ENCODE data around the gene IFT88.

GRCh38 chr13:20686167-20686566 is 119.2 kb downstream of the IFT88 start:
- no peak for TF ChIP-seq CTCF (IDR thresholded peaks at IDR 0.05; ENCODE audit: control extremely low read depth in 1 of 3, insufficient read depth in 1 of 3, low read depth in 1 of 3, low read length in 3 of 3)
- TF ChIP-seq, protein P1, sequence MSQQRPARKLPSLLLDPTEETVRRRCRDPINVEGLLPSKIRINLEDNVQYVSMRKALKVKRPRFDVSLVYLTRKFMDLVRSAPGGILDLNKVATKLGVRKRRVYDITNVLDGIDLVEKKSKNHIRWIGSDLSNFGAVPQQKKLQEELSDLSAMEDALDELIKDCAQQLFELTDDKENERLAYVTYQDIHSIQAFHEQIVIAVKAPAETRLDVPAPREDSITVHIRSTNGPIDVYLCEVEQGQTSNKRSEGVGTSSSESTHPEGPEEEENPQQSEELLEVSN (IDR thresholded peaks at IDR 0.05) = no peak
- TF ChIP-seq EZH2 (IDR thresholded peaks at IDR 0.05; ENCODE audit: low read depth, low read length, severe bottlenecking) = no peak
- TF ChIP-seq POLR2AphosphoS5 (IDR thresholded peaks at IDR 0.05; ENCODE audit: low read depth, low read length) = no peak
- no peak for TF ChIP-seq GABPA (IDR thresholded peaks at IDR 0.05; ENCODE audit: borderline replicate concordance, insufficient read depth, low read length)
- TF ChIP-seq EGR1 (IDR thresholded peaks at IDR 0.05; ENCODE audit: borderline replicate concordance, low read depth, low read length) = no peak
- TF ChIP-seq SP1 (IDR thresholded peaks at IDR 0.05; ENCODE audit: low read depth, low read length) = no peak
- TF ChIP-seq JUND (IDR thresholded peaks at IDR 0.05; ENCODE audit: low read length) = no peak
- no peak for TF ChIP-seq HDAC6 (IDR thresholded peaks at IDR 0.05; ENCODE audit: low read depth, low read length)

Data from H1 (cell line).